ENCODE measurements around the gene KLK2.

Gene KLK2

DNA sequence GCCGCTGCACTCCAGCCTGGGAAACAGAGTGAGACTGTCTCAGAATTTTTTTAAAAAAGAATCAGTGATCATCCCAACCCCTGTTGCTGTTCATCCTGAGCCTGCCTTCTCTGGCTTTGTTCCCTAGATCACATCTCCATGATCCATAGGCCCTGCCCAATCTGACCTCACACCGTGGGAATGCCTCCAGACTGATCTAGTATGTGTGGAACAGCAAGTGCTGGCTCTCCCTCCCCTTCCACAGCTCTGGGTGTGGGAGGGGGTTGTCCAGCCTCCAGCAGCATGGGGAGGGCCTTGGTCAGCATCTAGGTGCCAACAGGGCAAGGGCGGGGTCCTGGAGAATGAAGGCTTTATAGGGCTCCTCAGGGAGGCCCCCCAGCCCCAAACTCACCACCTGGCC is at the start of gene KLK2:
KLK2 (plus strand) TSS at position 384 of the 400 bp plus-strand sequence. CDS start 35 bp downstream, outside the sequence.
- no peak for DNase-seq (ENCODE audit: low read depth in 2 of 2)

DNA sequence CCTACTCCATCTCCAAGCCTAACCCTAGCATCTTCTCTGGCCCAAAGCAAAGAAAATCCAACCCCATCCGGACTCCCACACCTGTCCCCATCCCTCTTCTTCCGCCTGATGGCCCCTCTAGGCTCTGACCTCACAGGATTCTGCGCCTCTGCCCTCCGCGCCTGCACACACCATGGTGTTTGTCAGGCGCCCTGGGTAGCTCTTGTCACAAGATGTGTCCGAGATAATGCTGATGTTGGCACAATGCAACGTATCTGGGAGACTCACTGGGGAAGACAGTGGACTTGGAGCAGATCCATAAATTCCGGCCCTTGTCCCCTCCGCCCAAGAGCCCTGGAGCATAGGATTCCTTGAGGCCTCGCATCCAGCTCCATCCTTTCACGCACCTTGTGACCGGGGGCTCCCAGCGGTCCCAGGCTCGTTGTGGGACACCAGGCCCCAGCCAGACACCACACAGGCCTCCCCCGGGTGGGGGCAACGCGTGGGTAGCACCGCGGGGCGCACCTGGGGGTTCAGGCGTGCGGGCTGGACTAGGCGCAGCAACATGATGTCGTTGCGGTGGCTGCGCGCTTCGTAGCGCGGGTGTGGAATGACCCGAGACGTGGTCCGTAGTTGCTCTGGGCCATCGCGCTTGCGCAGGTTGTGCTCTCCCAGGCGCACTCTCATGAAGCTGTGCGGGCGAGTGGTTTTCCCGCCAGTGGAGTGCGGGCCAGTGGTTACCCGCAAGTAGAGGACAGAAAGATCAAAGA is 46.6 kb upstream of the KLK2 start:
- no peak for DNase-seq (ENCODE audit: low read depth in 2 of 2)

DNA sequence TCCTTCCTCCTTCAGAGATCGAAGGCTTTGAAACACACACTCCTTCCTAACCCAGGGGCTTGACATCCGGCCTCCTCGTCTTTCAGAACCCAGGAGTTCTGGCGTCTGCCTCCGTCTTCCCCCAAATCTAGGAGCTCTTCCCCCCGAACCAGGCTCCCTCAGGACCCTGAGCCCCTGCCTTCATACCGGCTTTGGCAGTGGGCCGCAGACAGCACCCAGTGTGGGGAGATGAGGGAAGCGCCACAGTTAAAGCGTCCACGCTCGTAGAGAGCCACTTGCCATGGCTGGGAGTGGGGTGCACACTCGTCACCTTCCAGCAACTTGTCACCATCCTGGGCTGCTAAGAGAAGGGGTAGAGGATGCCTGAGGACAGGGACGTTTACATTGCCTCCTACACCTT is 45.8 kb upstream of the KLK2 start:
- no peak for DNase-seq (ENCODE audit: low read depth in 2 of 2)

DNA sequence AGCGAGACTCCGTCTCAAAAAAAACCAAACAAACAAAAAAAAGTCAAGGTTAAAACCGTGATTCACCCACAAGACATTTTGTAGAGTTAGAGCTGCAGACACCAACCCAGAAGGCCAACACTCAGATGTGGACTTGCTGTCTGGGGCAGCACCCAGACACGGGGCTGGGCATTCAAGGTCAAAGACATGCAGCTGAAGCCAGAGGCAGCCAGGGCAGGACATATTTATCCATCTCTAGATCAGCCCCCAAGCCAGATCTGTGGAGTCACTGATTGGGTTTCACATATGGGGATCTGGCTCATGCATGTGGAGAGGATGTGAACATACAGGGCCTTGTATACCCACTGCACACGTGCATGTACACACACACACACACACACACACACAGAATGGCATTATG is 43.4 kb upstream of the KLK2 start:
- DNase-seq (ENCODE audit: low read depth in 2 of 2) = no peak

DNA sequence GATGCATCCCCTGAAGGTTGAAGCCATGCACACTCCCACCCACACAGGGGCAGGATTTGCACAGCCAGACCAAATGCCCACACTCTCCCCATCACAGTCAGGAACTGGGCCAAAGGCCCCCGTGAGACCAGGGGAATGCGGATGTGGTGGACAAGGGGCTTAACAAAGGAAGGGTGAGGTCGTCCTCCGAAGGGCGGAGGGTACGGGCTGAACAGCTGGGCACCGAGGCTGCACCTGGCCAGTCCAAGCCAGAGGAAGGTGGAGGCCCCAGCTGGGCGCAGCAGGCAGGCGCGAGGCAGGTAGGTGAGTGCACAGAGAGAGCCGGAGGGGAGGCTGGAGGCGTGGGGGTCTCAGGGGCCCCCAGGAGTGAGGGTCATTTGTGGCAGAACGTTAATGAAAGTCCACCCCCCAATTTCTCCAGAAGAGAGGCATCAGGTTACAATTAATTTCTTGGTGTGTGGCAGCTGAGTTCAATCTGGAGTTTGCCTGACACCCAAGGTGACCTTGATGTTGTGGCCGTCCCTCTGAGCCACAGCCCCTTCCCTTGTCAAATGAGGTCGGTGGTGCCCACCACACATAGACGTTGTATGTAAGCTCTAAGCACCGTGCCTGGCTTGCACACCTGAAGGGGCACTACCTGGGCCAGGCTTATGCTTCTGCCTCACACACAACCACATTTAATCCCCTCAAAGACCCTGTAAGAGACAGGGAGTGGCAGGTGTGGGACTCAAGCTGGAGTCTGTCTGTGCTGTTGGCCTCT is 42.8 kb upstream of the KLK2 start:
- DNase-seq (ENCODE audit: low read depth in 2 of 2) = no peak

DNA sequence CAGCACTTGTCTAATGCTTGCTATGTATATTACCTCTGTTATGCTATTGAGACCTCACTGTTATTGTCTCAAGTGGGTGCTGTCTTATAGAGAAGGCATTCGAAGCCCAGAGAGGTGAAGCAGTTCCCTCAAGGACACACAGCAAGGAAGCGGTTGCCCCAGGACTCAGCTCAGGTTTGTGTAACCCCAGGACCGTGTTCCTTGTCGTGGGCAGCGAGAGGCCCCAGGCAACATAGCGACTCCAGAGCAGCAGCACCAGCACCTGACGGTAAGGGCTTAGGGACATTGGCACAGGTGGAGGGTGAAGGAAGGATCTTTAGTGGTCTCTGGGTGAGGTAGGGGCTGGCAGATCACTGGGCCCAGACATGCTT is 42.2 kb upstream of the KLK2 start:
- no peak for DNase-seq (ENCODE audit: low read depth in 2 of 2)

DNA sequence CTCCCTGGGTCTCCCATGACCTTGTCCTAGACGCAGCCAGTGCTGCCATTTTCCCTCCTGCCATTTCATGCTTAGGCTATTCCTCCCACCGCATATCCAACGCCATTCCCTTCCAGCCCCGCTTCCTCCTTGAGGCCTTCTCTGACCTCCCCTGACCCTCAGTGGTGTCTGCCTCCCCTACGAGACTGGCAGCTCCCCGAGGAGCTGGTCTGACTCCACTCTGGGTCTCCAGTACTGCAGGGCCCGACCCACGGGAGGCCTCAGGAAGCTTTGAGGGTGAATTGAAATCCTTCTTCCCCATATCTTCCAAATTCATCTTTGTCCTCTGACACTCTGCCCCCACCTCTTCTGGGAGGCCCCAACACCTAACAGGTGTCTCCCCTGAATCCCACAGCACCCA is 40.6 kb upstream of the KLK2 start:
- no peak for DNase-seq (ENCODE audit: low read depth in 2 of 2)

DNA sequence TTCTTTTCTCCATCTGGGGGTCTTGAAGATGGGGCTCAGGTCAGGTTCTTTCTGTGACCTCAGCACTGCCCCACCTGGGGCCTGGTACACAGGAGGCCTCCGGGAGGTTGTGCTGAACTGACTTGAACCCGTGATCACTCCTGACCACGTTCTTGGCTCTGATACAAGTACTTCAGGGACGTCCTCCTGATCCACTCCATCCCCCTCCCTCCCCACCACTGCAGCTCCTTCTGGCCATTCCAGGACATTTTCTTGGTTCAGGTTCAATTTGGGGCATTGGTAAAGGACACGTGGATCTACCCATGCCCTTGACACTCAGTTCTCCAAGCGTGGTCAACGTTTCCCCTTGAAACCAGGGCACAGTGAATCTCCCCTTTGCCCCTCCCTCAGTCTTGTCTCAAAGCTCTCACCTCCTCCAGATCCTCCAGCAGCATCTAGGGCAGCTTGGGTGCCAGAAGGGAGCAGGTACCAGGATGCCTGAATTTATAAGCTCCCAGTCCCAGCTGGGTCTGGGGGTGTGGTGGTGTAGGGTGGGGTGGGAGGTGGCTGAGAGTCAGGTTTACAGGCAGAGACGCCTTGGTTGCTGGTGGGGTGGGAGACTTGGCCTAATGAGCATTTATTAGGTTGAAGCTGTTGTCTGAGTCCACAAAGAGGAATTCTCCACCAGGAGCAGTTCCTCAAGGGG is 40.0 kb upstream of the KLK2 start, which contains the start of gene KLK15:
KLK15 (minus strand) TSS at position 458 of the 685 bp plus-strand sequence. CDS start 2,082 bp downstream, outside the sequence.
- no peak for DNase-seq (ENCODE audit: low read depth in 2 of 2)

DNA sequence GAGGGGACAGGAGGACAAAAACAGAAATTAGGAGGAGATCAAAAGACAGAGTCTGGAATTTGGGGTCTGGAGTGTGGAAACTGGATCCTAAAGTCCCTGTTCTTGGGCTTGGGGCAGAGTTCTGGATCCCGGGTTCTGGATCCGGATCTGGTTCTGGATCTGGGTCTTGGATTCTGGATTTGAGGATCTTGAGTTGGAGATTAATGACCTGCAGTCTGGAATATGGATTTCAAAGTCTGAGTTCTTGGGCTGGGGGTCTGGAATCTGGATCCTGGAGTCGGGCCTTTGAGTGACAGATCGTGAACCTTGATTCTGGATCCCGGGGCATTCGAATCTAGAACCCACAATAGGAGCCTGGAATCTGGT is 39.5 kb upstream of the KLK2 start:
- DNase-seq (ENCODE audit: low read depth in 2 of 2) = no peak

DNA sequence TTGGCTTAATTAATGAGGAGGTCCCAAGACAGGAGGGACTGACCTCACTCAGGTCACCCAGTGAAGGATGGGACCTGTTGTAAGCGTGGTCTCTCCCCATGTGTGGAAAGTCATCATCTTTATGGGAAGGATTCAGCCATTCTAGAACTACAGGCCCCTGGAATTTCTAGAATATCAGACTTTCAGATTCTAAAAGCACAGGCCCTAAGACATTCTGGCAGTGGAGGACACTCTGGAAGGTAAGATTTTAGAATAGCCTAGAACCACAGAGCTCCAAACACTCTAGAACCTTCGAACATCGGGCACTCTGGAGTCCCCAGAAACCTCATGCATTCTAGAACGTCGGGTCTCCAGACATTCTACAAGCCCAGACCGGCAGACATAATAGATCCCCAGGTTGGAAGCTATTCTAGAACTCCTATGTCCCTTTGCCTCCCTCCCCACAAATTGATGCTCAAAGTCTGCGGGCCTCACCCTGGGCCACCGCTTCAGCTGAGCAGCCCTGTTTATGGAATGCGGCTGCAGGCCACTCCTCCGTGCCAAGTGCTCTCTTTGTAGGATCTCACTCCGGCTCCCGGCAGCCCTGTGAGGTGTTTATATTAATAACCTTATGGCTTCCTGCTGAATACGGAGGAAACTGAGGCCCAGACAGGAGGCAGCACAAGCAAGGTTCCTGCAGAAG is 38.0 kb upstream of the KLK2 start:
- no peak for DNase-seq (ENCODE audit: low read depth in 2 of 2)

DNA sequence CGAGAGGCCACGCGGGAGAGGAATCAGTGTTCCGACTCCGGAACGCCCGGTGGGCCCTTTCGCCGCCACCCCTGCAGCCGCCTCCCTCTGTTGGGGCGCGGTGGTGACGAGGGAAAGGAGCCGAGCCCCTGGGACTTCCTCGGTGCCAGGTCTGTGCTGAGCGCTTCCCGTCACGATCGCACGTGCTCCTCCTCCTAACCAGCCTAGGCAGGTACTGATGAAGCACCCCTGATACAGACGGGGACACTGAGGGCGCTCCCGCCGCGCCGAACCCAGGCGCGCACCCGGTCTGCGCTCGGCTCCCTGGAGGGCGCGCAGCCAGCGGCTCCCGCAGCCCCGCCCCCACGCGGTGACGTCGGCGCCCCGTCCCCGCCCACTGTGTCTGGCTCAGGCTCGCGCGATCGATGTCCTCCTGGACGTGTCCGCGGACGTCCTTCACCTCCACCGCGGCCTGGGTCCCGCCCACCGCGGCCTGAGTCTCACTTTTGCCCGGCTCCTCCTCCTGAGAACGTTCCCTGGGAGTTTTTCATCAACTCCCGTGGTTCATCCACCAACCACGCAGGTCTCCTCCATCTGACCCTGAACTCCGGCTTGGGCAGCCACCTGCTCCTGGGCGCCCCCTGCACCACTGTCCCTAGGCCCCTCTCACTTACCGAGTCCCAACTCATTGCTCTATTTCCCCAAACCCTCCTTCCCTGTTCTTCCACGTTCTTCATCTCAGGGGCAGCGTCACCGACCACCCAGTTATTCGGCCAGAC is 37.3 kb upstream of the KLK2 start:
- peak; percentile 14 to 63 for DNase-seq (ENCODE audit: low read depth in 2 of 2)

DNA sequence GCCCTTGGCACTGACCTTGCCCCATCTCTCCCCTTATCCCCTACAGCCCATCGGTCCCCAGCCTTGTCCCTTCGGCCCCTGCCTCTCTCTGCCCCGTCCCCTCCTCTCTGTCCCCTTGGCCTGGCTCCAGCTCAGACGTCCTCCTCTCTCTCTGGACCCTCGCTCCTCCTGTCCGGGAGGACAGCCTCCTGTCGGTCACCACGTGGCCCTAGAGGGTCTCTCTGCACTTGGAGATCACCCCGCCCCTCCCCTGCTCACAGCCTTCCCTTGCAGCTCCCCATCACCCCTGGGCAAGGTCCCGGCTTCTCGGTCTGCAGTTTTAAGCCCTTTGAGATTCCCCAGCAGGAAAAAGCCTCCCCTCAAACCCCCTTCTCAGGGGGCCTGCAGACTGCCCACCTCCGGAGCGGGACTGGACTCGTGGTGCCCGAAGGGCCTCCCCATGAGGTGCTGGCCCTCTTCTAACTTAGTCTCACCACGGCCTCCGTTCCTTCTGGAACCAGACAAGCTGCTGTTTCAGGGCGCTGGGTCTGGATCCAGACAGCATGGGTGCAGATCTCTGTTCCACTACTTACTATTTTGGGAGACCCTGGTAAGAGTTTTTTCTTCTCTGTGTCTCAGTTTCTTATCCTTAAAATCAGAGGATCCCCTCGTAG is 36.6 kb upstream of the KLK2 start:
- DNase-seq (ENCODE audit: low read depth in 2 of 2) = no peak

DNA sequence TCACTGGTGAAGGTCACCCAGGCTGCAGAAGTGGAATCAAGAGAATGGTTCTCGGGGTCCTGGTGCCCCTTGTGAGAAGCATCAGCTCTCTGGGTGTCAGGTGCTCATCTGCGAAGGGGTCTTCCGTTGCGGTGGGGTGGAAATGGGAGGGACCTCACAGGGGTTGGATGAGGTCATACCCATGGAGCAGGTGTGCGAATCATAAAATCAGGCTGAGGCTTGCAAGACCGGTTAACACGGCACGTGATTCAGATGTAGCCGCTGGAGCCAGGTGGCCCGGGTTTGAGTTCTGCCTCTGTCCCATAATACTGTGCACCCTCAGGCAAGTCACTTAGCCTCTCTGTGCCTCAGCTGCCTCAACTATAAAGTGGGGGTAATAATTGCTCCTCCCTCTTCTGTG is 35.9 kb upstream of the KLK2 start:
- no peak for DNase-seq (ENCODE audit: low read depth in 2 of 2)

DNA sequence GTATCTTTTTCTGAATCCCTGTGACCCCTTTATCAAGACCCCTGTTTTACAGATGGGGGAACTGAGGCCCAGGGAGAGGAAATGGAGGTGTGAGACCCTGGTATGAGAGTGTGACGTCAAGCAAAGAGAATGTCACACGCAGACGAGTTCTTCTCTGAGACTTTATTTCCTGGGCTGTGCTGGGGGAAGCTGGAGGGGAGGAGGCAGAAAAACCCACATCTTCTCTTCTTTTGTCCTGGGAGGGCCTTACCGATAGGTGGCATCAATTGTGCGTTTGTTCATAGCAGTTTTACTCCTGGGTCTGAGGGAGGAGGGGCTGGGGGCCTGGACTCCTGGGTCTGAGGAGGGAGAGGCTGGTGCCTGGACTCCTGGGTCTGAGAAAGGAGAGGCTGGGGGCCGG is 35.0 kb upstream of the KLK2 start:
- DNase-seq (ENCODE audit: low read depth in 2 of 2) = no peak

DNA sequence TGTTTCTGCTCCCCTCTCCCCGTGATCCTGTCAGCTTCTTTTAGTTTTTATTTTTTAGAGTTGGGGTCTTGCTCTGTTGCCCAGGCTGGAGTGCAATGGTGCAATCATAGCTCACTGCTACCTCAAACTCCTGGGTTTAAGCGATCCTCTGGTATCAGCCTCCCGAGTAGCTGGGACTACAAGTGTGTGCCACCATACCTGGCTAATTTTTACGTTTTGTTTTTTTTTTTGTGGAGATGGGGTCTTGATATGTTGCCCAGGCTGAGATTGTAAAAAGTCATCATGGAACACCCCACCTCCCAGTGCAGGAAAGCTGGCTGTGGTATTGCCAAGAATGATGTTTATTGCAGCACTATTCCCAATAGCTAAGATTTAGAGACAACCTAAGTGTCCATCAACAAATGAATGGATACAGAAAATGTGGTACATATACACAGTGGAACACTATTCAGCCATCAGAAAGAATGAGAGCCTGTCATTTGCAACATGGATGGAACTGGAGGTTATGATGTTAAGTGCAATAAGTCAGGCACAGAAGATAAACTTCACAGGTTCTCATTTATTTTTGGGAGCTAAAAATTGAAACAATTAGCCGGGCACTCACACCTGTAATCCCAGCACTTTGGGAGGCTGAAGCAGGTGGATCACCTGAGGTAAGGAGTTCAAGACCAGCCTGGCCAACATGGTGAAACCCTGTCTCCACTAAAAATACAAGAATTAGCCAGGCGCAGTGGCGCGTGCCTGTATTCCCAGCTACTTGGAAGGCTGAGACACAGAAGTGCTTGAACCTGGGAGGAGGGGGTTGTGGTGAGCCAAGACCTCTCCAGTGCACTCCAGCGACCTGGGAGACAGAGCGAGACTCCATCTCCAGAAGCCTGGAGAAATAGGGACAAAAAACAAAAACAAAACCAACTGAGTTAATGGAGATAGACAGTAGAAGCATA is 33.3 kb upstream of the KLK2 start:
- no peak for DNase-seq (ENCODE audit: low read depth in 2 of 2)

DNA sequence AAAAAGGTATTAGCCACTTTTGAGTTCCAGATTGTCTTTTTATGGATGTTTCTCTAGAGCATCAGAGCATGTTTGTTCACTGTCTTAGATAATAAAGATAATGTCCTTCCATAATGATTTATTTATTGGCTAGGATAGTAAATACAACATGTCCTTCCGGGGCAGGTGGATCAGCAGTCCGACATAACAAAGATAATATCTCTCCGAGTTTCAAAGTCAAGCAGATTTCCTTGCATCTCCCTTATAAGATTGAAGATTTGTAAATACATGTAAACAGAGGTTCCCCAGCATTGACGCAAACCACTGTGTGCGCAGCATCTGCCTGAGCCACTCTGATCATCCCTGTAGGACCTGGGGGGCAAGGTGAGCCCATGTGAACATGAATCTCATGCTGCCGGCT is 31.1 kb upstream of the KLK2 start:
- DNase-seq (ENCODE audit: low read depth in 2 of 2) = no peak

DNA sequence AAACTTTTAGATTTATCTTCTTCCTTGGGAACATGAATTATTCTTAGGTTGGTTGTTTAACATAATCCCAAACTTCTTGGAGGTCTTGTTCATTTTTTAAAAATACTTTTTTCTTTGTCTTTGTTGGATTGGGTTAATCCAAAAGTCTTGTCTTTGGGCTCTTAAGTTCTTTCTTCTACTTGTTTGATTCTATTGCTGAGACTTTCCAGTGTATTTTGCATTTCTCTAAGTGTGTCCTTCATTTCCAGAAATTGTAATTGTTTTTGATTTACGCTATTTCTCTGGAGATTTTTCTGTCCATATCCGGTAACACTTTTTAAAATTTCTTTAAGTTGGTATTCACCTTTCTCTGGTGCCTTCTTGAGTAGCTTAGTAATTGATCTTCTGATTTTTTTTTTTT is 30.0 kb upstream of the KLK2 start:
- no peak for DNase-seq (ENCODE audit: low read depth in 2 of 2)

DNA sequence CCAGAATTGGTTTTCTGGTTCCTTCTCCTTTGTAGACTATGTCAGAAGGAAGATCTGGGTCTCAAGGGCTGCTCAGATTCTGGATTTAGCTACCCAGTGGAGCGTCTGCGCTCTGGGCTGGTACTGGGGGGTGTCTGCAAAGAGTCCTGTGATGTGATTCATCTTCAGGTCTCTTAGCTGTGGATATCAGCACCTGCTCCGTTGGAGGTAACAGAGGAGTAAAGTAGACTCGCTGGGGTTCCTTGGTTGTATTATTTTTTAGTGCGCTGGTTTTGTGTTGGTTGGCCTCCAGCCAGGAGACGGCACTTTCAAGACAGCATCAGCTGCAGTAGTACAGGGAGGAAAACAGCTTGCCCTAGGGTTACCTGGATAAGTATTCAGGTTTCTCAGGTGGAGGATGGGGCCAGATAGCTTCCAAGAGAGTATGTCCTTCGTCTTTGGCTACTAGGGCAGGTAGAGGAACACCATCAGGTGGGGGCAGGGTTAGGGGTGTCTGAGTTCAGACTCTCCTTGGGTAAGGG is 29.5 kb upstream of the KLK2 start:
- no peak for DNase-seq (ENCODE audit: low read depth in 2 of 2)

DNA sequence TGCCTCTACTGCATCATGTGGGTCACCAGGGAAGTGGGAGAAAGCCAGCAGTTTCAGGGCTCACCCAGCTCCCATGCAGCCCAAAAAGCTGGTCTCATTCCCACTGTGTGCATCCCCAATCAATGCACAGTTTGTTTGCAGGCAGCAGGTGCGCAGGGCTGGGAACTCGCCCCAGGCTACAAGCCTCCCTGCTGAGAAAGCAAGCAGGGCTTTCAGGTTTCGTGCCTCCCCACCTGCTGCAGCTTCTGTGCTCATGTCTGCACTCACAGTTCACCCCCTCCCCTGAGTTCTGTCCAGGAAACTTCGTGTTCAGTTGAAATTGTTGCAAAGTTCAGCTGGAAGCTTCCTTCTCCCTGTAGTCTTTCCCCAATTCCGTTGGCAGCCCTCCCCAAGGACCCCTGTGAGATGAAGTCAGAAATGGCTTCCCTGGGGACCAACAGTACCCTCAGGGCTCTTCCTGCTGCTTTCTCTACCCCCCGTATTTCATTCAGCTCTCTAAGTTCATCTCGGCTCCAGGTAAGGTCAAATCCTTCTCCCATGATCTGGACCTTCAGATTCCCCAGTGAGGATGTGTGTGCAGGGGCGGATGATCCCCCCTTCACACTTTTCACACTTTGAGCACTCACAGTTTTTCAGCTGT is 28.8 kb upstream of the KLK2 start:
- DNase-seq (ENCODE audit: low read depth in 2 of 2) = no peak
